Gastrocnemius medialis (tissue), 4 donors: Measurements from ENCODE around the gene ROR1.

Experiments
- POLR2A ChIP-seq, 2 donors: fragments of 450-650 bp; IDR thresholded peaks; one replicate each; pipeline ENCODE4 v1.6.1; 2017; ENCODE audit warnings: antibody characterized with exemption in 2 of 2, mild to moderate bottlenecking in 2 of 2, moderate library complexity in 2 of 2
- TF ChIP-seq, protein P1 (sequence below), 5 experiments: fragments of 450-650 bp in 3 of 5; fragments of 200-600 bp in 2 of 5; sonication (generic) in 2 of 5; IDR thresholded peaks in 4 of 5; conservative IDR thresholded peaks in 1 of 5; 1 replicate in 4 of 5; 2 replicates in 1 of 5; pipeline ENCODE4 v1.5.1; 2016 to 2019; ENCODE audit warnings: antibody characterized with exemption in 5 of 5, mild to moderate bottlenecking in 3 of 5, moderate library complexity in 3 of 5

DNA sequence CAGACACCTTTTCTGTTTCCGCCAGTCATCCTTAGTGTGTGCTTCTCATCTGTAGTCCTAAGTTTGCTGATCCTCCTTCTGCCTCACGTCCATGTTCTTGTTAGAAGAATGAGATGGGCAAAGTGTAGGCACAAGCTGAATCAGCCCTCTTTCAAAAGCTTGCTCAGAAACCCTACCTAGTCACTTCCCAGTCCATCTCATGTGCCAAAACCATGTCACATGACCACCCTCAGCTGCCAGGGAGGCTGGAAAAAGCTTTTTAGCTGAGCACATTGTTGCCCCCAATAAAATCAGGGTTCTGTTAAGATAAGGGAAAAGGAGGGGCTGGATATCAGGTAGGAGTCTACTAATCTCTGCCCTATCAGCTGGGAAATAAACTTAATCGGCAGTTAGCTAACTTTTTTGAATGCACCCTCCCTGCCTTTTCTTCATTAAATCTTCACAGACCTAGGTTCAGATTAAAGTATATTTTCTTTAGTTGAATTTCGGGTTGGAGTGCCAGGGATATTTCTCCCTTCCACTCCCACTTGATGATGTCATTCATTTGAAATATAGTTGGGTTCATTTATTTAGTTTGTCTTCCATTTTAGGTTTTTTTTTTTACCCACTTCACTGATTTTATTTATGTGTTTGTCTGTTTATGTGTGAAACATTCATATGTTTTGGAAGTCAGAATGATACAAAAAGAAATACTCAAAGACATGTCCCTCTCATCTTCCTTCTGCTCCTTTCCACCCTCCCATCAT lies 129.2 kb downstream of the ROR1 start:
- TF ChIP-seq, protein P1, sequence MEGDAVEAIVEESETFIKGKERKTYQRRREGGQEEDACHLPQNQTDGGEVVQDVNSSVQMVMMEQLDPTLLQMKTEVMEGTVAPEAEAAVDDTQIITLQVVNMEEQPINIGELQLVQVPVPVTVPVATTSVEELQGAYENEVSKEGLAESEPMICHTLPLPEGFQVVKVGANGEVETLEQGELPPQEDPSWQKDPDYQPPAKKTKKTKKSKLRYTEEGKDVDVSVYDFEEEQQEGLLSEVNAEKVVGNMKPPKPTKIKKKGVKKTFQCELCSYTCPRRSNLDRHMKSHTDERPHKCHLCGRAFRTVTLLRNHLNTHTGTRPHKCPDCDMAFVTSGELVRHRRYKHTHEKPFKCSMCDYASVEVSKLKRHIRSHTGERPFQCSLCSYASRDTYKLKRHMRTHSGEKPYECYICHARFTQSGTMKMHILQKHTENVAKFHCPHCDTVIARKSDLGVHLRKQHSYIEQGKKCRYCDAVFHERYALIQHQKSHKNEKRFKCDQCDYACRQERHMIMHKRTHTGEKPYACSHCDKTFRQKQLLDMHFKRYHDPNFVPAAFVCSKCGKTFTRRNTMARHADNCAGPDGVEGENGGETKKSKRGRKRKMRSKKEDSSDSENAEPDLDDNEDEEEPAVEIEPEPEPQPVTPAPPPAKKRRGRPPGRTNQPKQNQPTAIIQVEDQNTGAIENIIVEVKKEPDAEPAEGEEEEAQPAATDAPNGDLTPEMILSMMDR (IDR thresholded peaks at IDR 0.05 in 4 of 5, conservative IDR thresholded peaks at IDR 0.05 in 1 of 5): no peak
- no peak for TF ChIP-seq POLR2A (IDR thresholded peaks at IDR 0.05)
